A673 (cell line): ENCODE data around the gene FLG. TPM values are rescaled to one million over a fixed set of nuclear protein-coding genes. Genes with fewer than 3 reads are reported as not detected.

Experiments used
- Bru-seq: library from RNA; stranded (reverse); fragments of 400-500 nt; gene quantifications from one replicate; lab custom pipeline; 2021; lab: Mats Ljungman, UMichigan
- BruChase-seq, 2 experiments: library from RNA; stranded (reverse); fragments of 400-500 nt; gene quantifications; one replicate each; lab custom pipeline; 2021; lab: Mats Ljungman, UMichigan
- BruUV-seq: library from RNA; stranded (reverse); fragments of 400-500 nt; replicated peaks from 2 replicates; lab custom pipeline; 2021; lab: Mats Ljungman, UMichigan
- CTCF ChIA-PET: fragments of 300-600 bp; sonication (Branson Sonifier 250); formaldehyde crosslinking; loops from one replicate; lab custom pipeline; 2022; ENCODE audit warnings: antibody characterized with exemption; lab: Charles Lee
- POLR2A ChIA-PET: fragments of 300-600 bp; sonication (Branson Sonifier 250); formaldehyde crosslinking; loops from one replicate; lab custom pipeline; 2022; ENCODE audit warnings: antibody characterized with exemption; ENCODE audit not compliant: low non-redundant PET; lab: Charles Lee
- DNase-seq: peaks from one replicate; pipeline ENCODE4 v3.0.0-alpha.2; 2015; ENCODE audit warnings: low spot score
- H3K27ac ChIP-seq: fragments of 200-600 bp; sonication (generic); 2 replicates; pipeline ENCODE4 v1.5.1; 2016; ENCODE audit warnings: mixed run types, low read depth, mild to moderate bottlenecking, mixed read lengths, antibody characterized with exemption, low read length; ENCODE audit not compliant: poor library complexity, severe bottlenecking
- H3K27me3 ChIP-seq: fragments of 200-600 bp; sonication (generic); replicated peaks from 2 replicates; pipeline ENCODE4 v1.6.1; 2017; ENCODE audit warnings: mixed run types, low read depth, mild to moderate bottlenecking, mixed read lengths, antibody characterized with exemption, low read length; ENCODE audit not compliant: insufficient read depth, poor library complexity
- H3K36me3 ChIP-seq: fragments of 200-600 bp; sonication (generic); 2 replicates; pipeline ENCODE4 v1.6.1; 2016; ENCODE audit warnings: mixed run types, mild to moderate bottlenecking, mixed read lengths, antibody characterized with exemption, low read length; ENCODE audit not compliant: insufficient read depth, poor library complexity, severe bottlenecking
- H3K4me1 ChIP-seq: fragments of 200-600 bp; sonication (generic); 2 replicates; pipeline ENCODE4 v1.6.1; 2017; ENCODE audit warnings: mixed run types, mild to moderate bottlenecking, mixed read lengths, antibody characterized with exemption, low read length; ENCODE audit not compliant: insufficient read depth, poor library complexity, severe bottlenecking
- H3K4me3 ChIP-seq: fragments of 200-600 bp; sonication (generic); 2 replicates; pipeline ENCODE4 v1.5.1; 2016; ENCODE audit warnings: low read depth, mixed run types, mild to moderate bottlenecking, mixed read lengths, low read length; ENCODE audit not compliant: poor library complexity, severe bottlenecking
- H3K9me3 ChIP-seq: fragments of 200-600 bp; sonication (generic); 2 replicates; pipeline ENCODE4 v1.6.1; 2016; ENCODE audit warnings: mixed run types, low read depth, mild to moderate bottlenecking, mixed read lengths, antibody characterized with exemption, low read length; ENCODE audit not compliant: poor library complexity, severe bottlenecking
- EZH2 ChIP-seq: fragments of 200-600 bp; sonication (generic); IDR thresholded peaks from 2 replicates; pipeline ENCODE4 v1.6.1; 2017; ENCODE audit warnings: borderline replicate concordance, low read depth, mild to moderate bottlenecking, mixed read lengths, antibody characterized with exemption, low read length; ENCODE audit not compliant: poor library complexity, severe bottlenecking
- intact Hi-C: fragments of 100-400 bp; cut with micrococcal nuclease; formaldehyde crosslinking; loops from one replicate; pipeline ENCODE4 v1.10.0; 2022; ENCODE audit not compliant: unreplicated experiment
- long read RNA-seq: library from polyadenylated mRNA; stranded (forward); transcript quantifications from one replicate; pipeline ENCODE4 v2.0.0, GENCODE V29; 2022
- total RNA-seq: library from RNA; stranded (reverse); gene quantifications from 2 replicates; pipeline ENCODE4 v1.2.3, GENCODE V29; 2021
- TF ChIP-seq, protein P1 (sequence below): fragments of 300-800, 200-600 bp; sonication (generic); conservative IDR thresholded peaks from 2 replicates; pipeline ENCODE4 v1.5.1; 2017; ENCODE audit warnings: low read depth, mild to moderate bottlenecking, antibody characterized with exemption, low read length, moderate library complexity, mixed read lengths

Gene FLG
- total RNA-seq (not detected in 2 replicates), Bru-seq, nascent RNA (percentile 4 among the genes with signal in this experiment), BruChase-seq, experiment 1, labeled RNA remaining after a 2-hour chase (not detected), BruChase-seq, experiment 2, labeled RNA remaining after a 6-hour chase (not detected)
- long read RNA-seq = 0 reads

GRCh38 chr1:152325111-152325510, at the start of gene FLG:
Gene FLG, minus strand, starts transcription at chr1:152325239. Its CDS starts 9,783 bp downstream, at chr1:152315456.
- Histone ChIP-seq H3K27ac (no peak within 1 kb of the TSS), H3K9me3 (no peaks in the 10 kb centered on the region), H3K36me3 (no peaks in the 10 kb centered on the region), H3K4me1 (no peaks in the 10 kb centered on the region), H3K4me3 (no peak within 1 kb of the TSS), H3K27me3 (no peaks in the 10 kb centered on the region)
- intact Hi-C loops = no loop called here
- no TSS peak for BruUV-seq
- ChIA-PET POLR2A (interaction anchor here (0.6 kb wide), 1 partner anchor 46 kb away, joined by 4 read pairs; no protein-coding TSS in a partner anchor), CTCF (no interaction called here)
- TF ChIP-seq EZH2 = no peak
- TF ChIP-seq, protein P1, sequence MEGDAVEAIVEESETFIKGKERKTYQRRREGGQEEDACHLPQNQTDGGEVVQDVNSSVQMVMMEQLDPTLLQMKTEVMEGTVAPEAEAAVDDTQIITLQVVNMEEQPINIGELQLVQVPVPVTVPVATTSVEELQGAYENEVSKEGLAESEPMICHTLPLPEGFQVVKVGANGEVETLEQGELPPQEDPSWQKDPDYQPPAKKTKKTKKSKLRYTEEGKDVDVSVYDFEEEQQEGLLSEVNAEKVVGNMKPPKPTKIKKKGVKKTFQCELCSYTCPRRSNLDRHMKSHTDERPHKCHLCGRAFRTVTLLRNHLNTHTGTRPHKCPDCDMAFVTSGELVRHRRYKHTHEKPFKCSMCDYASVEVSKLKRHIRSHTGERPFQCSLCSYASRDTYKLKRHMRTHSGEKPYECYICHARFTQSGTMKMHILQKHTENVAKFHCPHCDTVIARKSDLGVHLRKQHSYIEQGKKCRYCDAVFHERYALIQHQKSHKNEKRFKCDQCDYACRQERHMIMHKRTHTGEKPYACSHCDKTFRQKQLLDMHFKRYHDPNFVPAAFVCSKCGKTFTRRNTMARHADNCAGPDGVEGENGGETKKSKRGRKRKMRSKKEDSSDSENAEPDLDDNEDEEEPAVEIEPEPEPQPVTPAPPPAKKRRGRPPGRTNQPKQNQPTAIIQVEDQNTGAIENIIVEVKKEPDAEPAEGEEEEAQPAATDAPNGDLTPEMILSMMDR = no peak
- DNase-seq = no peak

- intact Hi-C loops = no loop called here
- no peak overlapping the region for H3K4me3 ChIP-seq
Measured at GRCh38 chr1:152374451-152374850, 49.4 kb upstream of the FLG start.

DNA sequence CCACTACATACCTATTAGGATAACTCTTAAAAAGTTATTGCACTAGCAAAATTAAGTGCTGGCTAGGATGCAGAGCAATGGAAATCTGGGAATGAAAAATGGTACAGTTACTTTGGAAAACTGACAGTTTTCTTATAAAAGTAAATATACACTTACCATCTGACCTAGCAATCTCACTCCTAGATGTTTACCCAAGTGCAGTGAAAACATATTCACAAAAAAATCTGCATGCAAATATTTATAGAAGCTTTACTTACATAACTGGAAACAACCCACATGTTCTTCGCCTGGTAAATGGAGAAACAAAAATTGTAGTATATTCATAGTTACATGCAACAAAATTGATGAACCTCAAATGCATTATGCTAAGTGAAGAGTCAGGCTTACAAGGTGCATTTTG, 47.6 kb upstream of the FLG start:
- CTCF ChIA-PET = no interaction called here
- H3K27ac ChIP-seq = no peak overlapping the region
- no peaks in the 10 kb centered on the region for H3K36me3 ChIP-seq

More at GRCh38 chr1:152374451-152374850, 49.4 kb upstream of the FLG start:
- Histone ChIP-seq H3K27me3 (peaks cover 3% of the 10 kb centered on the region), H3K9me3 (no peaks in the 10 kb centered on the region), H3K27ac (no peak overlapping the region), H3K4me1 (no peaks in the 10 kb centered on the region), H3K36me3 (no peaks in the 10 kb centered on the region)
- ChIA-PET POLR2A (no interaction called here), CTCF (no interaction called here)
- DNase-seq = no peak
- no peak for TF ChIP-seq EZH2
- TF ChIP-seq, protein P1 = no peak
- BruUV-seq = no TSS peak

More for the DNA sequence above, 47.6 kb upstream of the FLG start:
- no TSS peak for BruUV-seq
- Histone ChIP-seq H3K27me3 (peaks cover 3% of the 10 kb centered on the region), H3K9me3 (no peaks in the 10 kb centered on the region), H3K4me1 (no peaks in the 10 kb centered on the region), H3K4me3 (no peak overlapping the region)
- intact Hi-C loops = no loop called here
- TF ChIP-seq EZH2 = no peak
- TF ChIP-seq, protein P1 = no peak
- POLR2A ChIA-PET = no interaction called here
- DNase-seq = no peak
